ENCODE results near the gene VPS39. TPM values are rescaled to one million over a fixed set of nuclear protein-coding genes. Genes with fewer than 3 reads are reported as not detected.

The VPS39 gene
- total RNA-seq, 1 donor from 2014 or later: 43.3 TPM

DNA sequence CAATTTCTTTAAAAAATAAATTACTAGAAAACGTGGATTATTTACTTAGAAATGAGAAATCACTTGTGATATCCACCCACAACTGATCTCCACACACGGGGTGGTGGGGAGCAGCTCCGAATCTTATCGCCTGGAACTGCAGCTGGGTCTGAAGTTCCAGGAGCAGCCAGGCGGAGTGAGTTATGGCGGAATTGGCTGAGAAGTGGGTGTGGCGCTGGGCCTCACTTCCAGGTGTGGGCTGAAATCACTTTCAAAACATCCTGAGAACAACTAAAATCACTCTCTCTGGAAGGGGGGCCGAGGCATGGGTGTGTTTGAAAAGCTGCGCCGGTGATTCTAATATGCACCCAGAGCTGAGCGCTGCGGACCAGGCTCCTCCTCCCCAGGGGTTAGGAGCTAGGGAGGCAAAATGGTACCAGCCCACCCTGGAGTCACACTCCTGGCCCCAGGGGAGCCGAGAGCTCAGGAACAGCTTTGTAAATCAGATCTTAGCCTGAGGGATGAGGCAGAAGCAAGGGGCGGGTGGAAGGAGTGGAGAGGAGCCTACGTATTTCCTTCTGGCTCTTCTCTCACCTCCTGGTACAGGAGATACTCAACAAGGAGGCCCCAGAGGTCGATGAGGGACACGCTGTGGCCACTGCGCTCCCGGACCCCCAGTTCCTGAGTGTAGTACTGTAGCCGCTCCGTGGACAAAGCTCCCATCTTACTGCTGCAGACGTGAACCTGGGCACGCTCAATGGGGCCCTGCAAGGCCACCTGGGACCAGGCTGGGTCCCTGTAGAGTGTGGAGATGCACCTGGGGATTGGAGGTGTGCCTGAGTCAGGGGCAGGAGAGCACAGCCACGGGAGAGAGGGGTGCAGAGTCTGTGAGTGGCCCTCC lies 61.3 kb downstream of the VPS39 start:
- no peaks in the 10 kb centered on the region for H3K36me3 ChIP-seq (ENCODE audit: control insufficient read depth, insufficient read depth, low read length)
- H3K4me3 ChIP-seq (ENCODE audit: low read depth, low read length): no peak overlapping the region
- no peak for DNase-seq (ENCODE audit: low read depth)
- TF ChIP-seq, protein P1, sequence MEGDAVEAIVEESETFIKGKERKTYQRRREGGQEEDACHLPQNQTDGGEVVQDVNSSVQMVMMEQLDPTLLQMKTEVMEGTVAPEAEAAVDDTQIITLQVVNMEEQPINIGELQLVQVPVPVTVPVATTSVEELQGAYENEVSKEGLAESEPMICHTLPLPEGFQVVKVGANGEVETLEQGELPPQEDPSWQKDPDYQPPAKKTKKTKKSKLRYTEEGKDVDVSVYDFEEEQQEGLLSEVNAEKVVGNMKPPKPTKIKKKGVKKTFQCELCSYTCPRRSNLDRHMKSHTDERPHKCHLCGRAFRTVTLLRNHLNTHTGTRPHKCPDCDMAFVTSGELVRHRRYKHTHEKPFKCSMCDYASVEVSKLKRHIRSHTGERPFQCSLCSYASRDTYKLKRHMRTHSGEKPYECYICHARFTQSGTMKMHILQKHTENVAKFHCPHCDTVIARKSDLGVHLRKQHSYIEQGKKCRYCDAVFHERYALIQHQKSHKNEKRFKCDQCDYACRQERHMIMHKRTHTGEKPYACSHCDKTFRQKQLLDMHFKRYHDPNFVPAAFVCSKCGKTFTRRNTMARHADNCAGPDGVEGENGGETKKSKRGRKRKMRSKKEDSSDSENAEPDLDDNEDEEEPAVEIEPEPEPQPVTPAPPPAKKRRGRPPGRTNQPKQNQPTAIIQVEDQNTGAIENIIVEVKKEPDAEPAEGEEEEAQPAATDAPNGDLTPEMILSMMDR (IDR thresholded peaks at IDR 0.05; ENCODE audit: insufficient read depth, low read length, poor library complexity, severe bottlenecking): no peak
- peaks cover 9% of the 10 kb centered on the region for H3K27me3 ChIP-seq (ENCODE audit: control insufficient read depth, insufficient read depth, low read length)

DNA sequence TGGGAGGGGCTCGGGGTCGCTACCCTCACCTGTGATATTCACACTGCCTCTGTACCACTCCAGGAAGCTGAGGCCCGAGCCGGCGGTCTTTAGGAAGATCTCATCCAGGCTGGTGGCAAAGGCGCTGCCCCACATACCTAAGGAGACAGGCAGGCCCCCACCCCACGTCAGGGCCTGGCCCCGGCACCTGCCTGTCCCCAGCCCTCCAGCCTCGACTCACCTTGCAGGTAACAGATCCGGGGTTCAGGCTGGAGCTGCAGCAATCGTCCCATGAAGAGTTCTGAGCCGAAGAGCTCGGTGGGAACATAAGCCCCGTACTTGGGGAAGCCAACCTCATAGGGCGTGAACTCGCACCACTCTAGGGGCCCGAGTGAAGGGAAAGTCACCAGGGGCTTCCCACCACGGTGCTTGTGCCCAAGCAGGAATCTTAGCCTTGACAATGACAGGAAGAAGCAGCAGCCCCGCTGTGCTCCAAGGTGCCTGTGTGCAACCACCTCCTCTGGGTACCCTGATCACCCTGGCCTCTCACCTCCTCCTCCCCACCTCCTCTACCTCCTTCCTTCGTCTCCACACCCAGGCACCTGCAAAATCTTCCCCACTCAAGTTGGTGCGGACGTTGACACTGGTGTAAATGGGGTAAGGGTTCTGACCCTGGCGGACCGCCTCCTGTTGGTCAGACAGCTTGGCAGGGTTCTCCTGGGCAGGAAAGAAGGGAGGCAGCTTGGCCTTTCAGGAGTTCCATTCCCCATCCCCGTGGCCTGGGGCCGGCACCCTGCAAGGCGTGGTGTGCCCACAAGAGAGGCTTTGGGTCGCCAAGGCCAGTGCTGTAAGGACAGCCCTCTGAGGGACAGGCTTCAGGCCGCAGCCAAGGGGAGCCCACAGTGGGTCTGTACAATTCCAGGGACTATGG lies 62.3 kb downstream of the VPS39 start:
- TF ChIP-seq, protein P1 (IDR thresholded peaks at IDR 0.05; ENCODE audit: insufficient read depth, low read length, poor library complexity, severe bottlenecking): no peak
- Histone ChIP-seq H3K36me3 (ENCODE audit: control insufficient read depth, insufficient read depth, low read length) (no peaks in the 10 kb centered on the region), H3K4me3 (ENCODE audit: low read depth, low read length) (no peak overlapping the region), H3K27me3 (ENCODE audit: control insufficient read depth, insufficient read depth, low read length) (peaks cover 11% of the 10 kb centered on the region)
- DNase-seq (ENCODE audit: low read depth): no peak

DNA sequence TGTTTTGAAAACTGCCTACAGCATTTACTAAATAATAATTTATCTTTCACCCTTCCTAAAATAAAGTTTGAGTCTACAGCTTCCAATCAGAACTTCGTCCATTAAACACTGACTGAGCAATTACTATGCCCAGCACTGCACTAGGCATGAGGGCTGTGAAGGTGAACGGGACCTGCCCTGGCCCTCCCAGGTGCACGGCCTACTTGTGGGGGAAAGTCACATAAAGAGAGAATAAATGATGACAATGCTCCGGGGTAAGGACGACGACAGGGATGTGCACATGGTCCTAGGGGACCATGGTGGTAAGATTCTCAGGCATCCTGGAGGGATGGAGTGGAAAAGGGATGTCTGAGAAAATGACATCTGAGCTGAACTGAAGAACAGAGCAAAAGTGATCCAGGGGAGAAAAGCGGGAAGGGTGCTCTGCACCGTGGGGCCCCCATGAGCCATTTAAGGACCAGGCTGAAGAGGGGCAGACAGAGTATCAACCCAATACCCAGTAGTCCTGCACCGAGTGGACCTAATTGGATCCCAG lies 63.2 kb downstream of the VPS39 start:
- Histone ChIP-seq H3K4me3 (ENCODE audit: low read depth, low read length) (no peak overlapping the region), H3K36me3 (ENCODE audit: control insufficient read depth, insufficient read depth, low read length) (no peaks in the 10 kb centered on the region), H3K27me3 (ENCODE audit: control insufficient read depth, insufficient read depth, low read length) (peaks cover 12% of the 10 kb centered on the region)
- no peak for DNase-seq (ENCODE audit: low read depth)
- TF ChIP-seq, protein P1 (IDR thresholded peaks at IDR 0.05; ENCODE audit: insufficient read depth, low read length, poor library complexity, severe bottlenecking): no peak

DNA sequence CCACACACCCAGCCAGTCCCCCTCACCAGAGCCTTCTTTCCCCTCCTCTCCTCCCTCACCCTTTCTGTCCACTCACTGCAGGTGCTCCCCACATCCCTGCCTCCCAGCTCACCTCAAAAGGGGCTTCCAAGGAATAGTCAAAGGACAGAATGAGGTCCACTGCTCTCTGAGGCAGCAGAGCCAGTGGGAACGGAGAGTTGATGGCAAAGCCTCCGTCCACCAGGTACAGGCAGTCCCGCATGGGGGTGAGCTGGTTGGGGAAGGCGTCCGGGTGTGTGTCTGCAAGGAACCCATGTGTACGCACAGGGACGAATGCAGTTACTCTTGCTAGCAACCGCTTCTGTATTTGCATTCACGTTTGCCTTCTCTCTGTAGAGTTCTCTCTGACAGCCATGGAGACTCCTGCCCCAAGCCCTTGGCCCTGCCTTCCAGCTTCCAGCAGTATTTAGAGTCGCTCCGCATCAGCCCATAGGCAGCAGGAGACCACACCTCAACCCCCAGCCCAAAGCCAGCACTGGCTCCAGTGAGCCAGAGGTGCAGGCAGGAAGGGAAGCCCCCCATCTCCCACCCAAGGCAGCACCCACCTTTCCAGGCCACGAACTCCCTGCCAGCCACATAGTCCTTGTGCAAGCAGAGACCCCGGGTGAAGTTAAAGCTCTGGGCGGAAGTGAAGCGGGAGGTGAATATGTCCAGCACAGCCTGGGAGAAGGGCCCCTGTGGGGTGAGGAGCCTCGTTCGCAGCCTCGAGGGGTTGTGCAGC lies 64.1 kb downstream of the VPS39 start:
- H3K4me3 ChIP-seq (ENCODE audit: low read depth, low read length): no peak overlapping the region
- H3K36me3 ChIP-seq (ENCODE audit: control insufficient read depth, insufficient read depth, low read length): no peaks in the 10 kb centered on the region
- no peak for DNase-seq (ENCODE audit: low read depth)
- H3K27me3 ChIP-seq (ENCODE audit: control insufficient read depth, insufficient read depth, low read length): peaks cover 12% of the 10 kb centered on the region
- TF ChIP-seq, protein P1 (IDR thresholded peaks at IDR 0.05; ENCODE audit: insufficient read depth, low read length, poor library complexity, severe bottlenecking): no peak

DNA sequence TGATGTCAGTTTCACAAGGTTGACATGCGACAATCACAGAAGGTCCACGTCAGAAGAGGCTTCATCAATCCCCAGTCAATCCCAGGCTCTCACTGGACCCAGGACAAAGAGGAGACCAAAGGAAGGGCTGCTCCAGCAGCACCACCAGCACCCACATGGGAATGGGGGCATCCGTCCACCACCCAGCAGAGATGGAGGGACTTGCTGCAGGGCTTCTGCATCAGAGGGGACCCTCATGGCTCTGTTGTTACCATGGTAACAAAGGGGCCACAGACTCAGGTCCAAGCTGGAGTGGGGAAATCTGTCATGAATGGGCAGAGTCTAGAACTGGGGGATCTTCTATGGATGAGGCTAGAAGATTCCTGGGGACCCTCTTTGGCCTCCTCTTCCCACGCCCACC lies 64.7 kb downstream of the VPS39 start:
- Histone ChIP-seq H3K36me3 (ENCODE audit: control insufficient read depth, insufficient read depth, low read length) (no peaks in the 10 kb centered on the region), H3K4me3 (ENCODE audit: low read depth, low read length) (no peak overlapping the region), H3K27me3 (ENCODE audit: control insufficient read depth, insufficient read depth, low read length) (peaks cover 12% of the 10 kb centered on the region)
- TF ChIP-seq, protein P1 (IDR thresholded peaks at IDR 0.05; ENCODE audit: insufficient read depth, low read length, poor library complexity, severe bottlenecking): no peak
- no peak for DNase-seq (ENCODE audit: low read depth)
